Measurements from ENCODE around the gene RSPO1.

DNA sequence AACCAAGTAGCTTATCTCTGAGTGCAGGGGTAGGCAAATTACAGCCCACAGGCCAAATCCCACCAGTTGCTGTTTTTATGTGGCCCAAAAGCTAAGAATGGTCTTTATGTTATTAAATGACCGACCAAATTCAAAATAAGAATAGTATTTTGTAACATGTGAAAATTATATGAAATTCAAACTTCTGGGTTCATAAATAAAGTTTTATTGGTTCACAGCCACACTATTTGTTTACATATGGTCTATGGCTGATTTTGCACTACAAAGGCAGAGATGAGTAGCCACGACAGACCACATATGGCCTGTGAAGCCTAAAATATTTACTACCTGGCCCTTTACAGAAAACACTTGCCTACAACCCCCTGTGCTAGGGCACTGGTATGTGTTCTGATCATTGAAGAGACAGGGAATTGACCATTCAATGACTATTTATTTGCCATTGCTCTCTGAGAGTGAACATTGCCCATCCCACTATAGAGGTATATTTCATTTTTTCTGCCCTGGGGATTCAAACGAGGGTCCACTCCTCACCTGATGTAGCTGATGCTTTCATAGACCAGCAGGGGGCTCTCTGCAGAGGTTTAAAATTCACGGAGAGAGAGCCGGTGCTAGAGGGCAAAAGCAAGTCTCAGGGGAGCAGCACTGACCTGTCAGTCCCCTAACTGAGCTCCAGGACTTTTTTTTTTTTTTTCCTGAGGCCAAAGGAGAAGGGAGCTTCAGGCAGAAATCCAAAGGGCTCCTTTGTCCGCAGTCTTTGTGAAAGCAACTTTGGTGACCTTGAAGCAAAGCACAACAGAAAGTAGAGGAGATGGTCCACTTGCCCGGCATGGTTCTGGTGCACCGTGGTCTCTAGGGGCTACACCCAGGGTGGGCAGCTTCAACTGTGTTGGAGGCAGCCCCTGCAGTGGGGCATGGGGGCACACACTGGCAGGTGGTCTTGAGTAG is 31.7 kb downstream of the RSPO1 start:
- TF ChIP-seq POLR2A (IDR thresholded peaks at IDR 0.05) = no peak
- TF ChIP-seq, protein P1, sequence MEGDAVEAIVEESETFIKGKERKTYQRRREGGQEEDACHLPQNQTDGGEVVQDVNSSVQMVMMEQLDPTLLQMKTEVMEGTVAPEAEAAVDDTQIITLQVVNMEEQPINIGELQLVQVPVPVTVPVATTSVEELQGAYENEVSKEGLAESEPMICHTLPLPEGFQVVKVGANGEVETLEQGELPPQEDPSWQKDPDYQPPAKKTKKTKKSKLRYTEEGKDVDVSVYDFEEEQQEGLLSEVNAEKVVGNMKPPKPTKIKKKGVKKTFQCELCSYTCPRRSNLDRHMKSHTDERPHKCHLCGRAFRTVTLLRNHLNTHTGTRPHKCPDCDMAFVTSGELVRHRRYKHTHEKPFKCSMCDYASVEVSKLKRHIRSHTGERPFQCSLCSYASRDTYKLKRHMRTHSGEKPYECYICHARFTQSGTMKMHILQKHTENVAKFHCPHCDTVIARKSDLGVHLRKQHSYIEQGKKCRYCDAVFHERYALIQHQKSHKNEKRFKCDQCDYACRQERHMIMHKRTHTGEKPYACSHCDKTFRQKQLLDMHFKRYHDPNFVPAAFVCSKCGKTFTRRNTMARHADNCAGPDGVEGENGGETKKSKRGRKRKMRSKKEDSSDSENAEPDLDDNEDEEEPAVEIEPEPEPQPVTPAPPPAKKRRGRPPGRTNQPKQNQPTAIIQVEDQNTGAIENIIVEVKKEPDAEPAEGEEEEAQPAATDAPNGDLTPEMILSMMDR (IDR thresholded peaks at IDR 0.05) = peak; percentile 37 to 67 (median 58)
